ENCODE data around the gene NOL9. TPM values are rescaled to one million over a fixed set of nuclear protein-coding genes. Genes with fewer than 3 reads are reported as not detected.
A peak's percentile ranks its signal among the peaks of the same experiment; 100 is the strongest.

The NOL9 gene
- total and polyA plus RNA-seq, 3 experiments from 2014 or later, result 18.2 to 57.8 (median 55.8) TPM

DNA sequence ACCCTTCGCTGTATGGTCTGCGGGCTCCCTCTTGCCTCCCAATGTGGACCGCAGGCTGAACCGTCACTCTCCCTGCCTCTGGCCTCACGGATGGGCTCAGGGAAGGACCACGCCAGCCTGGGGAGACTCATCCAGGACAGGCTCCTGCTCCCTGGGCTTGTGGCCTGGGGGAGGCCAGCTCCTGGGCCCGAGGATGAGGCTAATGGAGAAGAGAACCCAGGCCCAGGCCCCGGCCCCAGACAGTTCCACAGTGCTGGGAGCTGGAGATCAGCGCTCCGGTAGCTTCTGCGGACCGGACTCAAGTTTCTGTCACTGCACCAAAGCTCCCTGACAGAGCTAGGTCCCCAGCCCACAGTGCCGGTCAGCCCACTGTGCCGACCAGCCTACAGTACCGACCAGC is 49.4 kb downstream of the NOL9 start:
- Mint-ChIP-seq H3K9me3 (no peaks in the 10 kb centered on the region), H3K27me3 (peaks cover 2 to 12% of the 10 kb centered on the region in 2 donors), H3K4me1 (no peaks in the 10 kb centered on the region), H3K36me3 (no peaks in the 10 kb centered on the region), H3K27ac (no peak overlapping the region), H3K4me3 (no peak overlapping the region)
- Histone ChIP-seq H3K36me3 (ENCODE audit: insufficient read depth, low read length) (no peaks in the 10 kb centered on the region), H3K4me3 (ENCODE audit: low read length) (no peak overlapping the region), H3K27me3 (ENCODE audit: insufficient read depth, low read length, poor library complexity, severe bottlenecking) (peaks cover 5% of the 10 kb centered on the region), H3K27ac (ENCODE audit: low read depth, low read length) (no peak overlapping the region), H3K4me1 (ENCODE audit: insufficient read depth, low read length) (no peaks in the 10 kb centered on the region), H3K9me3 (ENCODE audit: low read length) (no peaks in the 10 kb centered on the region)
- ChIA-PET CTCF (interaction anchor here (0.9 to 1.2 kb wide), 2 partner anchors 12 to 15 kb away, joined by 3 read pairs; no protein-coding TSS in a partner anchor), POLR2A (interaction anchor here (0.6 kb wide), 1 partner anchor 12 kb away, joined by 5 read pairs; no protein-coding TSS in a partner anchor)
- no peak for DNase-seq

DNA sequence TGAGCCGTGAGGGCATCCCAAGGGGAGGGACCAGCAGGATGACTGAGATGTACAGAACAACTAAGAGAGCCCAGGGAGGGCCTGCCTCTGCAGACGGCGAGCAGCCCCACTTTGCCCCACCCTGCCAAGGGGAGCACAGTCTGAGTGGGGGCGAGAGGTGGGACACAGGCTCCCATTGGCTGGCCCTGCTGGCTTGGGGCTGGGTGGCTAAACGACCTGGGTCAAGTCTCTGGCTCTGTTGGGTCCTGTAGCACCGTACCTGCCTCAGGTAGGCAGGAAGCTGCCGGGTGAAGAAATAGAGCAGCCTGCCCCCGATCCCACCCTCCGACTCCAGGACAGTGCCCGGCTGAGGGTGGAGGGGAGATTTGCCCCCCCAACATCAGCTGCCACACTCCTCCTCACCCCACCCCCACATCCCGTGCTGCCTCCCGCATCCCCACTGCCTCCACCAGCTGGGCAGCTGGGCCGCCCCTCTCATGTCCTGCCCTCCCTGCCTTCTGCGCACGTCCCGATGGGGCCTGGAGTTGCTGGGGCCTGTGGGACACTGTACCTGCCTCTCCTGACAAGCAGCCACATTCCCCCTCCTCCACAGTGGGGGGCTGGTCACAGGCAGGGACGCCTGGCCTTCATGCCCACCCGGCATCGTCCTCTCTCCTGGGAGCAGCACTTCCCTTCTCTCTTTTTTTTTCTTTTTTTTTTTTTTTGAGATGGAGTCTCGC is 50.3 kb downstream of the NOL9 start:
- H3K27ac Mint-ChIP-seq, result no peak overlapping the region
- Histone ChIP-seq H3K4me1 (ENCODE audit: insufficient read depth, low read length) (no peaks in the 10 kb centered on the region), H3K27ac (ENCODE audit: low read depth, low read length) (no peak overlapping the region), H3K27me3 (ENCODE audit: insufficient read depth, low read length, poor library complexity, severe bottlenecking) (peaks cover 5% of the 10 kb centered on the region), H3K4me3 (ENCODE audit: low read length) (no peak overlapping the region), H3K36me3 (ENCODE audit: insufficient read depth, low read length) (no peaks in the 10 kb centered on the region), H3K9me3 (ENCODE audit: low read length) (no peaks in the 10 kb centered on the region)
- peaks cover 0 to 2% (median 0%) of the 10 kb centered on the region in 3 donors for H3K4me1 Mint-ChIP-seq
- peaks cover 4 to 12% of the 10 kb centered on the region in 2 donors for H3K27me3 Mint-ChIP-seq
- no peak for DNase-seq
- H3K4me3 Mint-ChIP-seq, result no peak overlapping the region
- H3K9me3 Mint-ChIP-seq, result no peaks in the 10 kb centered on the region
- ChIA-PET POLR2A (interaction anchor here (0.6 kb wide), 1 partner anchor 11 kb away, joined by 5 read pairs; no protein-coding TSS in a partner anchor), CTCF (no interaction called here)
- H3K36me3 Mint-ChIP-seq, result no peaks in the 10 kb centered on the region

DNA sequence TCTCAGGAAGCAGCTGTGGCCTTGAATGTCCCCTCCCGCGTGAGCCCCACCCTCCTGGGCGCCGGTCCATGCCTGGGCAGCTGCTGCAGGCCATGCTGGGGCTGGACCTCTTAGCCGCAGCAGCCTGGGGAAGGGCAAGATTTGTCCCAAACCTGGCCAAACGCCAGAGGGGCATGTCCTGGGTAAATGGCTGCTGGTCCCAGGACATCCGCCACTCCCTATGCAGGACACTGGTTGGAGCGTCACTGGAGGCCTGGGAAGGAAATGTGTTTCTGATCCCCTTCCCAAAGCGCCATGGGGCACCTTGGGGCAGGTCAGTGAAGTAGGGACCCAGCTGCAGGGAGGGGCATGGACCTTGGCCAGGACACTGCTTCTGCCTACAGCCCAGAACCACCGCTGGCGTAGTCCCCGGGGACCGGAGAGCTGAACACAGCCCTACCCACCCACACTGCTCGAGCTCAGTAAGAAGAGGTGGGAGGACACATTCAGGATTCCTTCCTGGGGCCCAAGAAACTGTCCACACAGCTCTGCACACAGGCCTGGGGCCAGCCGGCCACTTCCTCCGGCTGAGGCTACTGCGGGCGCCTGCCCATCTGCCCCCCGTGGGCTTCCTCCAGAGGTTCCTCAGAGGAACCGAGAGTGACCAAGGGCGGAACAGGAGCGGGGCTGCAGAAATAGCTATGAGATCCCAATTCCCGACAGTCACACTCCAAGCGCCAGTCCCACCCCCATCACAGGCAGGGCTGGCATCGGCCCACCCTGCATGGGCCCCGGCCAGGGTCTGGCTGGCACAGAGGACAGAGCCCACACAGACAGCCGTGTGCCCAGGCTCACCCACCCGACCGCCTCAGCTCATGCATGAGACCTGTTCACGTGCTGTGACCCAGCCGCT is 52.1 kb downstream of the NOL9 start:
- H3K36me3 ChIP-seq (ENCODE audit: insufficient read depth, low read length), result no peaks in the 10 kb centered on the region
- DNase-seq, result no peak
- H3K27ac Mint-ChIP-seq, result no peak overlapping the region
- peaks cover 5% of the 10 kb centered on the region for H3K4me1 ChIP-seq (ENCODE audit: insufficient read depth, low read length)
- H3K27me3 ChIP-seq (ENCODE audit: insufficient read depth, low read length, poor library complexity, severe bottlenecking), result peaks cover 2% of the 10 kb centered on the region
- no peaks in the 10 kb centered on the region for H3K36me3 Mint-ChIP-seq
- H3K4me1 Mint-ChIP-seq, result peaks cover 7 to 13% (median 7%) of the 10 kb centered on the region in 3 donors
- H3K9me3 ChIP-seq (ENCODE audit: low read length), result no peaks in the 10 kb centered on the region
- peaks cover 4 to 12% of the 10 kb centered on the region in 2 donors for H3K27me3 Mint-ChIP-seq
- H3K4me3 ChIP-seq (ENCODE audit: low read length), result no peak overlapping the region
- CTCF ChIA-PET, result interaction anchor here (1.3 to 2.0 kb wide), 2 partner anchors 12 to 79 kb away, joined by 3 to 5 read pairs; no protein-coding TSS in a partner anchor
- POLR2A ChIA-PET, result no interaction called here
- no peaks in the 10 kb centered on the region for H3K9me3 Mint-ChIP-seq
- H3K4me3 Mint-ChIP-seq, result no peak overlapping the region
- no peak overlapping the region for H3K27ac ChIP-seq (ENCODE audit: low read depth, low read length)

DNA sequence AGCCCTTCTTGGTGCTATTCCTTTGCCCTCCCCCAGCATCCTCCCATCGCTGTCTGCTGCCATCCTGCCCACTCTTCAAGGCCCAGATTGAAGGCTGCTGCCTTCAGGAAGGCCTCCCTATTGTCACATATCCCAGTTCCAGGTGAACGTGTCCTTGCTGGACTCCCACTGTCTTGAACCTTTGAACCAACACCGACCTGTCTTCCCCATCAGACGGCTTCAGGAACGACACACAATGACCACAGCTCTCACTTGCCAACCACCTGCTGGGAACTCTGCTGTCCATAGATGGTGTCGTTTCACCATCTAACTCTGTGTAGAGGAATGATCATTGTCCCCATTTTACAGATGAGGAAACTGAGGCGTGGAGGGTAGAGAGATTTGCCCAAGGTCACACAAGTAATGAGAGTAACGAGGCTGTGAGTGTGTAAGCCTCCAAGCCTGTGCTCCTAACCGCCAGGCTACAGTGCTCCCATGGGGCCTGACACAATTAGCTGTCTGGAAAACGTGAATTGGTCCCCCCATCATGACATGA is 53.0 kb downstream of the NOL9 start:
- Mint-ChIP-seq H3K36me3 (no peaks in the 10 kb centered on the region), H3K27ac (no peak overlapping the region)

DNA sequence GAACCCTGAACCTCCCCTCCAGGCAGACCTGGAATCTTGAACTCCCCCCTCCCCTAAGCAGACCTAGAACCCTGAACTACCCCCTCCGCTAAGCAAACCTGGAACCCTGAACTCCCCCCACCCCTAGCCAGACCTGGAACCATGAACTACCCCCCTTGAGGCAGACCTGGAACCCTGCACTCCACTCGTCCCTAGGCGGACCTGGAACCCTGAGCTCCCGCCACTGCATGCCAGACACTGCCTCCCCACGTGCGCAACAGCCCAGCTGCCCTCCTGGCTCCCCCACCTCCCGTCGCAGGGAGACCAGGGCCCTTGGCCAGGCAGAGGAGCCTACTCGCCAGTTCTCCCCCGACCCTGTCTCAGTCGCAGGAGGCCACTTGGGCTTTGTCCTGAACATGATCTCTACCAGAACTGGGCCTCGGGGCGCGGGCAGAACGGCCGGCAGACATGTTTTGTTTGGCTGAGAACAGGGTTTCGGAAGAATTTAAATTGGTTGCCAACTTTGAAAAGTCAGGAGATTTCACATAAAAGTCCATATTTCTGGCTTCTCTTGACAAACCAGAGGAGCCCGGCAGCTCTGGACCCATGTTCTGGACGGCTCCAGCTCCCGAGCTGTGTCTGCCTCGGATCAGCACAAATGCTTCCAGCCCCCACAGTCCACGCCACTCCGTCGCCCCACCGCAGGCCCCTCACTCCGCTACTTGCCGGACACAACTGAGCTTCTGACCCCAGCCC is 53.6 kb downstream of the NOL9 start:
- Mint-ChIP-seq H3K27ac (no peak overlapping the region), H3K36me3 (no peaks in the 10 kb centered on the region), H3K4me3 (peak overlapping the region in 1 of 7 donors; percentile 8), H3K27me3 (peaks cover 2 to 6% of the 10 kb centered on the region in 2 donors), H3K9me3 (no peaks in the 10 kb centered on the region), H3K4me1 (peaks cover 10 to 24% (median 13%) of the 10 kb centered on the region in 3 donors)
- peaks cover 5% of the 10 kb centered on the region for H3K4me1 ChIP-seq (ENCODE audit: insufficient read depth, low read length)
- ChIA-PET POLR2A (no interaction called here), CTCF (interaction anchor here (2.0 kb wide), 1 partner anchor 11 kb away, joined by 5 read pairs; no protein-coding TSS in a partner anchor)
- H3K9me3 ChIP-seq (ENCODE audit: low read length), result no peaks in the 10 kb centered on the region
- H3K27ac ChIP-seq (ENCODE audit: low read depth, low read length), result no peak overlapping the region
- H3K4me3 ChIP-seq (ENCODE audit: low read length), result no peak overlapping the region
- no peaks in the 10 kb centered on the region for H3K36me3 ChIP-seq (ENCODE audit: insufficient read depth, low read length)
- DNase-seq, result no peak
- H3K27me3 ChIP-seq (ENCODE audit: insufficient read depth, low read length, poor library complexity, severe bottlenecking), result peaks cover 5% of the 10 kb centered on the region

More for the DNA sequence above, 53.0 kb downstream of the NOL9 start:
- CTCF ChIA-PET, result interaction anchor here (2.0 kb wide), 1 partner anchor 11 kb away, joined by 5 read pairs; no protein-coding TSS in a partner anchor
- H3K27ac ChIP-seq (ENCODE audit: low read depth, low read length), result no peak overlapping the region
- peaks cover 2 to 6% of the 10 kb centered on the region in 2 donors for H3K27me3 Mint-ChIP-seq
- POLR2A ChIA-PET, result no interaction called here
- H3K4me3 Mint-ChIP-seq, result peak overlapping the region in 2 of 7 donors; percentile 4 to 8
- H3K4me1 ChIP-seq (ENCODE audit: insufficient read depth, low read length), result peaks cover 5% of the 10 kb centered on the region
- H3K36me3 ChIP-seq (ENCODE audit: insufficient read depth, low read length), result no peaks in the 10 kb centered on the region
- H3K9me3 ChIP-seq (ENCODE audit: low read length), result no peaks in the 10 kb centered on the region
- no peaks in the 10 kb centered on the region for H3K9me3 Mint-ChIP-seq
- no peak for DNase-seq
- no peak overlapping the region for H3K4me3 ChIP-seq (ENCODE audit: low read length)
- H3K4me1 Mint-ChIP-seq, result peaks cover 7 to 17% (median 9%) of the 10 kb centered on the region in 3 donors
- H3K27me3 ChIP-seq (ENCODE audit: insufficient read depth, low read length, poor library complexity, severe bottlenecking), result peaks cover 3% of the 10 kb centered on the region

DNA sequence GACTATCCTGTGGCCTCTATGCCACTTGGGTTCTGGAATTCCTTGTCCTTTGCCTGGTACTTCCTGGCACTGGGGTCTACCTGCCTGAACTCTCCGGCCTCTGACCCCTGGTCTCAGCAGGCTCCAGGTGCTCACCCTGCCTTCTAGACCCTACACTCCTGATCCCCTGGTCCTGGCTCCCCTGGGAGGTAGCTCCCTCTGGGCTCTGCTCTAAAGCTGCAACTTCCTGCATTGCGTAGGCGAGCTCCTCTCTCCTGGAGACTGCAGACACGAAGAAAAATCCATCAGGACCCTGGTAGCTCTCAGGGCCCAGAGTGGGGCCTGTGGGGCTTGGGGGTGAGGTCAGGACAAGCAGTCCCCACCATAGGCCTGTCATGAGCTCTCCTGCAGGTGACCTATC is 55.0 kb downstream of the NOL9 start:
- POLR2A ChIA-PET, result no interaction called here
- Histone ChIP-seq H3K27me3 (ENCODE audit: insufficient read depth, low read length, poor library complexity, severe bottlenecking) (peaks cover 5% of the 10 kb centered on the region), H3K27ac (ENCODE audit: low read depth, low read length) (no peak overlapping the region), H3K4me3 (ENCODE audit: low read length) (no peak overlapping the region), H3K36me3 (ENCODE audit: insufficient read depth, low read length) (no peaks in the 10 kb centered on the region), H3K4me1 (ENCODE audit: insufficient read depth, low read length) (peaks cover 5% of the 10 kb centered on the region), H3K9me3 (ENCODE audit: low read length) (no peaks in the 10 kb centered on the region)
- DNase-seq, result no peak
- Mint-ChIP-seq H3K36me3 (no peaks in the 10 kb centered on the region), H3K4me1 (peaks cover 13 to 29% (median 14%) of the 10 kb centered on the region in 3 donors), H3K4me3 (peak overlapping the region in 6 of 7 donors; percentile 23 to 69 (median 54)), H3K27me3 (peaks cover 2 to 6% of the 10 kb centered on the region in 2 donors), H3K9me3 (no peaks in the 10 kb centered on the region), H3K27ac (peak overlapping the region in 1 of 8 donors; percentile 72)
- CTCF ChIA-PET, result interaction anchor here (1.0 to 2.4 kb wide), 4 partner anchors 9 to 76 kb away, joined by 3 to 14 read pairs (median 6); partner anchors contain the start of gene NOL9

DNA sequence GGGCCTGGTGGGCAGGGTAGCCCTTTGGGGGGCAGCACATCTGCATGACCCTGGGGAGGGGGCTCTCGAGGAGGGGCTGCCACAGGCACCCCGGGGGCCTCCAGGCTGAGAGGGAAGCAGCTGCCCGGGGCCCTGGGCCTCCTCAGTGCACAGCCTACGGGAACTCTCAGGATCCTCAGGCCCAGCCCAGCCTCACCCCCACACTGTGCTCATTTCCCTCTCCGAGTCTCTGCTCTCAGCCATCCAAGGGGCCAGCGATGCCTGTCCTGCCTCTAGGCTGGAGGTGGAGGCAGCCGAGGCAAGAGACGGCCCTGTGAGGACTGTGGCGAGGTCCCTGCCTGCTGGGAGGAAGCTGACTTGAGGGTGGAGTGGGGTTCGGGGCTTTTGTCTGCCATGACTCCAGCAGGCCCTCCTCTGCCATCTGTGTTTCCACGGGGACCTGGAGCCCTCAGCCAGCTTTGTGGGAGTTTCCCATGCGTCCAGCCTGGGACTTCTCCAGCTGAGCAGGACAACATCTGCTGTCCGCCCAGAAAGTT is 55.7 kb downstream of the NOL9 start:
- Mint-ChIP-seq H3K36me3 (no peaks in the 10 kb centered on the region), H3K27ac (no peak overlapping the region), H3K4me1 (peaks cover 13 to 29% (median 14%) of the 10 kb centered on the region in 3 donors), H3K27me3 (peaks cover 2 to 6% of the 10 kb centered on the region in 2 donors), H3K4me3 (peak overlapping the region in 3 of 7 donors; percentile 14 to 69 (median 62)), H3K9me3 (no peaks in the 10 kb centered on the region)
- DNase-seq, result no peak
- Histone ChIP-seq H3K27ac (ENCODE audit: low read depth, low read length) (no peak overlapping the region), H3K4me3 (ENCODE audit: low read length) (no peak overlapping the region), H3K9me3 (ENCODE audit: low read length) (no peaks in the 10 kb centered on the region), H3K27me3 (ENCODE audit: insufficient read depth, low read length, poor library complexity, severe bottlenecking) (peaks cover 5% of the 10 kb centered on the region), H3K4me1 (ENCODE audit: insufficient read depth, low read length) (peaks cover 5% of the 10 kb centered on the region), H3K36me3 (ENCODE audit: insufficient read depth, low read length) (no peaks in the 10 kb centered on the region)
- POLR2A ChIA-PET, result no interaction called here
- CTCF ChIA-PET, result interaction anchor here (0.9 to 2.4 kb wide), 5 partner anchors 8 to 76 kb away, joined by 3 to 14 read pairs (median 4); partner anchors contain the start of gene NOL9
